NCI-H2196 (cell line): Measurements from ENCODE around the gene MGAT5.

Experiments used
- DNase-seq: peaks from one replicate; lab custom pipeline; 2025; ENCODE audit not compliant: unreplicated experiment; lab: John Stamatoyannopoulos, UW

MGAT5 gene

GRCh38 chr2:134230885-134231284 lies 23.0 kb upstream of the MGAT5 start:
- DNase-seq: no peak

GRCh38 chr2:134231301-134231964 lies 22.4 kb upstream of the MGAT5 start:
- DNase-seq: no peak

- no peak for DNase-seq
Observed at GRCh38 chr2:134231965-134232340, 21.9 kb upstream of the MGAT5 start.

GRCh38 chr2:134232461-134232860 lies 21.4 kb upstream of the MGAT5 start:
- DNase-seq: no peak

- no peak for DNase-seq
Observed at GRCh38 chr2:134232868-134233727, 20.8 kb upstream of the MGAT5 start.

- DNase-seq: no peak
Observed at GRCh38 chr2:134233728-134234136, 20.1 kb upstream of the MGAT5 start.

GRCh38 chr2:134234535-134234934 lies 19.3 kb upstream of the MGAT5 start:
- DNase-seq: no peak

- DNase-seq: no peak
Observed at GRCh38 chr2:134235510-134236144, 18.2 kb upstream of the MGAT5 start.

- no peak for DNase-seq
Observed at GRCh38 chr2:134238371-134238770, 15.5 kb upstream of the MGAT5 start.

GRCh38 chr2:134240061-134240460 lies 13.8 kb upstream of the MGAT5 start:
- DNase-seq: no peak

- no peak for DNase-seq
Observed at GRCh38 chr2:134241911-134242310, 12.0 kb upstream of the MGAT5 start.

GRCh38 chr2:134243244-134243643 lies 10.6 kb upstream of the MGAT5 start:
- no peak for DNase-seq

GRCh38 chr2:134244086-134244485 lies 9.8 kb upstream of the MGAT5 start:
- DNase-seq: peak; percentile 8

- DNase-seq: no peak
Observed at GRCh38 chr2:134244587-134244986, 9.3 kb upstream of the MGAT5 start.

- DNase-seq: peak; percentile 84
Observed at GRCh38 chr2:134245340-134245984, 8.4 kb upstream of the MGAT5 start.

- DNase-seq: no peak
Observed at GRCh38 chr2:134246154-134246874, 7.6 kb upstream of the MGAT5 start.

GRCh38 chr2:134247679-134248078 lies 6.2 kb upstream of the MGAT5 start:
- DNase-seq: no peak

GRCh38 chr2:134248913-134249312 lies 5.0 kb upstream of the MGAT5 start:
- no peak for DNase-seq

GRCh38 chr2:134249755-134250154 lies 4.1 kb upstream of the MGAT5 start:
- no peak for DNase-seq

GRCh38 chr2:134250840-134251461 lies 2.9 kb upstream of the MGAT5 start:
- DNase-seq: no peak
